Endodermal cell (in vitro differentiated cells): ENCODE measurements around the gene CAPS2. TPM values are rescaled to one million over a fixed set of nuclear protein-coding genes. Genes with fewer than 3 reads are reported as not detected.

Experiments
- DNase-seq: peaks from one replicate; pipeline ENCODE4 v3.0.0-alpha.2; 2017
- H3K27ac ChIP-seq: 2 replicates; pipeline ENCODE4 v1.5.1; 2013; ENCODE audit warnings: mild to moderate bottlenecking, low read depth, low read length, moderate library complexity
- H3K27me3 ChIP-seq: 2 replicates; pipeline ENCODE4 v1.6.1; 2013; ENCODE audit warnings: mild to moderate bottlenecking, low read length, moderate library complexity; ENCODE audit not compliant: insufficient read depth, control insufficient read depth, poor library complexity, severe bottlenecking
- H3K36me3 ChIP-seq: 2 replicates; pipeline ENCODE4 v1.7.0; 2013; ENCODE audit warnings: mild to moderate bottlenecking, low read length, moderate library complexity; ENCODE audit not compliant: control insufficient read depth, insufficient read depth
- H3K4me1 ChIP-seq: one replicate; pipeline ENCODE4 v1.7.0; 2013; ENCODE audit warnings: low read length; ENCODE audit not compliant: control insufficient read depth, insufficient read depth
- H3K4me3 ChIP-seq: 2 replicates; pipeline ENCODE4 v1.5.1; 2013; ENCODE audit warnings: mild to moderate bottlenecking, low read length, moderate library complexity
- H3K9ac ChIP-seq: 2 replicates; pipeline ENCODE4 v1.6.1; 2013; ENCODE audit warnings: mild to moderate bottlenecking, low read length, moderate library complexity; ENCODE audit not compliant: poor library complexity, severe bottlenecking; ENCODE audit errors: extremely low read depth
- H3K9me3 ChIP-seq: 2 replicates; pipeline ENCODE4 v1.6.1; 2013; ENCODE audit warnings: mild to moderate bottlenecking, low read length, moderate library complexity; ENCODE audit not compliant: control insufficient read depth
- H3K27ac Mint-ChIP-seq: 2 replicates; pipeline ENCODE4 v1.8.0; 2020; ENCODE audit warnings: mixed read lengths
- H3K27me3 Mint-ChIP-seq: 2 replicates; pipeline ENCODE4 v1.8.0; 2021; ENCODE audit warnings: mild to moderate bottlenecking, mixed read lengths; ENCODE audit not compliant: insufficient read depth
- H3K36me3 Mint-ChIP-seq: 2 replicates; pipeline ENCODE4 v1.8.0; 2020; ENCODE audit warnings: low read depth, mixed read lengths
- H3K4me1 Mint-ChIP-seq: 2 replicates; pipeline ENCODE4 v1.8.0; 2020; ENCODE audit warnings: mixed read lengths
- H3K4me3 Mint-ChIP-seq: 2 replicates; pipeline ENCODE4 v1.8.0; 2020; ENCODE audit warnings: mild to moderate bottlenecking, moderate library complexity, mixed read lengths
- H3K9me3 Mint-ChIP-seq: 2 replicates; pipeline ENCODE4 v1.8.0; 2020; ENCODE audit warnings: mild to moderate bottlenecking, mixed read lengths
- WGBS, 2 experiments: methylation state at CpG; one replicate each; pipeline versions ENCODE4 v1.1.5 to v1.1.7; 2013; ENCODE audit warnings: missing lambda C conversion rate in 2 of 2, mixed read lengths in 1 of 2; ENCODE audit not compliant: insufficient coverage in 1 of 2, insufficient read length in 1 of 2; 5-methylcytosine and 5-hydroxymethylcytosine counted together
- total RNA-seq, 2 donors: library from RNA; stranded (reverse); fragmentation: NEBNext Ultra II Directional in 1 of 2; extraction: Animal tissue kit (Norgen Biotek cat#: 25700) in 1 of 2; gene quantifications; 2 replicates in 1 of 2; 3 replicates in 1 of 2; pipeline ENCODE4 v1.2.1, GENCODE V29; 2021
- TF ChIP-seq, protein P1 (sequence below): fragments of 200-600 bp; sonication (generic); conservative IDR thresholded peaks from 2 replicates; pipeline ENCODE4 v1.5.0; 2021; ENCODE audit warnings: antibody characterized with exemption, mild to moderate bottlenecking

CAPS2 gene
- total RNA-seq, 2 donors from 2014 or later = 3.9 to 5.5 TPM

DNA sequence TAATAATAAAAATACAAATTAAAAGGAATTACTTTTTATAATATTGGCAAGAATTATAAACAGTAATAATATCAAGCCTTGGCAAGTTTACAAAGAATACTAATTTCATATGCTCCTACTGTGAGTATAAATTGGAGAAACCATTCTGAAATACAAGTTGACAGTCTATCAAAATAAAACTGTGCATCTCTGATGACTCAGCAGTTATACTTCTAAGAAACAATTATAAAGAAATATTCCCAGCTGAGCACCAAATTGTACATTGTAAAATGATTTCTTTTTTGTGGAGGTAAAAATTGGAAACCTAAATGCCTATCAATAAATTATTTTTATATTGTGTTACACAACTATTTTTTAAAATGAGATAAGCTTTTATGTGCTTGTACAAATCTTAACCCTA, 85.0 kb downstream of the CAPS2 start:
- Mint-ChIP-seq H3K36me3 (no peaks in the 10 kb centered on the region), H3K4me3 (no peak overlapping the region), H3K9me3 (peaks cover 2% of the 10 kb centered on the region), H3K27me3 (no peaks in the 10 kb centered on the region), H3K27ac (no peak overlapping the region), H3K4me1 (no peaks in the 10 kb centered on the region)
- no peak overlapping the region for H3K4me3 ChIP-seq
- no peaks in the 10 kb centered on the region for H3K9me3 ChIP-seq
- no peak overlapping the region for H3K9ac ChIP-seq
- H3K36me3 ChIP-seq = no peaks in the 10 kb centered on the region
- no peaks in the 10 kb centered on the region for H3K4me1 ChIP-seq
- no peak for DNase-seq
- H3K27me3 ChIP-seq = no peaks in the 10 kb centered on the region
- H3K27ac ChIP-seq = no peak overlapping the region
- TF ChIP-seq, protein P1, sequence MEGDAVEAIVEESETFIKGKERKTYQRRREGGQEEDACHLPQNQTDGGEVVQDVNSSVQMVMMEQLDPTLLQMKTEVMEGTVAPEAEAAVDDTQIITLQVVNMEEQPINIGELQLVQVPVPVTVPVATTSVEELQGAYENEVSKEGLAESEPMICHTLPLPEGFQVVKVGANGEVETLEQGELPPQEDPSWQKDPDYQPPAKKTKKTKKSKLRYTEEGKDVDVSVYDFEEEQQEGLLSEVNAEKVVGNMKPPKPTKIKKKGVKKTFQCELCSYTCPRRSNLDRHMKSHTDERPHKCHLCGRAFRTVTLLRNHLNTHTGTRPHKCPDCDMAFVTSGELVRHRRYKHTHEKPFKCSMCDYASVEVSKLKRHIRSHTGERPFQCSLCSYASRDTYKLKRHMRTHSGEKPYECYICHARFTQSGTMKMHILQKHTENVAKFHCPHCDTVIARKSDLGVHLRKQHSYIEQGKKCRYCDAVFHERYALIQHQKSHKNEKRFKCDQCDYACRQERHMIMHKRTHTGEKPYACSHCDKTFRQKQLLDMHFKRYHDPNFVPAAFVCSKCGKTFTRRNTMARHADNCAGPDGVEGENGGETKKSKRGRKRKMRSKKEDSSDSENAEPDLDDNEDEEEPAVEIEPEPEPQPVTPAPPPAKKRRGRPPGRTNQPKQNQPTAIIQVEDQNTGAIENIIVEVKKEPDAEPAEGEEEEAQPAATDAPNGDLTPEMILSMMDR = no peak

DNA sequence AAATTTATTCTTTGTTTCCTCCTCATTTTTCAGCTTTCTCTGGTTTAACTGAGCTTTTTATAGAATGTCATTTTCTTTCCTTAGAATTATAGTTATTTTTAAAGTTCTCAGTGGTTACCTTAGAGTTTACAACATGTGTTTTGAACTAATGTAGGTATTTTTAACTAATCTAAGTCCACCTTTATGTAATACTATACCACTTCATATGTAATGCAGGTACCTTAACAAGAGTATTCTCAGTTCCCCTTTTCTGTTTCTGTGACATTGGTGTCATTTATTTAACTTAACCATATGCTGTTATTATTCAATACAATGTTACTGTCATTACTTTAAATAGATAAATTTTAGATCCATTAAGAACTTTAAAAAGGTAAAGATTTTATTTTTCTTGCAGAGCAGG, 90.1 kb downstream of the CAPS2 start:
- no peak overlapping the region for H3K27ac Mint-ChIP-seq
- Histone ChIP-seq H3K4me1 (no peaks in the 10 kb centered on the region), H3K9ac (no peak overlapping the region), H3K27me3 (no peaks in the 10 kb centered on the region), H3K36me3 (no peaks in the 10 kb centered on the region), H3K4me3 (no peak overlapping the region), H3K9me3 (no peaks in the 10 kb centered on the region), H3K27ac (no peak overlapping the region)
- H3K4me3 Mint-ChIP-seq = no peak overlapping the region
- no peaks in the 10 kb centered on the region for H3K4me1 Mint-ChIP-seq
- no peaks in the 10 kb centered on the region for H3K27me3 Mint-ChIP-seq
- TF ChIP-seq, protein P1 = no peak
- H3K36me3 Mint-ChIP-seq = no peaks in the 10 kb centered on the region
- no peak for DNase-seq
- H3K9me3 Mint-ChIP-seq = no peaks in the 10 kb centered on the region

DNA sequence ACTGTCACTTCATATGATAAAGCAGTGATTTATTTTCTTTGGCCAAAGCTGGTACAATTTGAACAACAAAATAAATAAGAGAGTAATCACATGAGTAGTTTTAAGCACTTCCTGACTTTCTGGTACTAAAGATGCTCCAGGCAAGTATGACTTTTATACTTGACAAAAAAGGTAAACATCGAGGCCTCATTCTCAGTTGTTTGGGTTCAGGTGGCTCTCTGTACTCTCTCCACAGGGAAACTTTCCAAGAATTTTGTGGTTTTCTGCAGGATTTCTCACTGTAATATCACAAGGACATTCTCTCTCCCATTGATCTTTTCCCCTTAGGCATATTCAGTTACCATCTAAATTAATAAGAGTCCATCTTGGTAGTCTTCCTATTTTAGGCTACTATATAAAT, 93.9 kb downstream of the CAPS2 start:
- Histone ChIP-seq H3K4me3 (no peak overlapping the region), H3K9ac (no peak overlapping the region), H3K36me3 (no peaks in the 10 kb centered on the region), H3K4me1 (no peaks in the 10 kb centered on the region), H3K27me3 (no peaks in the 10 kb centered on the region), H3K27ac (no peak overlapping the region), H3K9me3 (no peaks in the 10 kb centered on the region)
- TF ChIP-seq, protein P1 = no peak
- Mint-ChIP-seq H3K36me3 (no peaks in the 10 kb centered on the region), H3K4me3 (no peak overlapping the region), H3K4me1 (no peaks in the 10 kb centered on the region), H3K27ac (no peak overlapping the region), H3K27me3 (no peaks in the 10 kb centered on the region), H3K9me3 (no peaks in the 10 kb centered on the region)
- no peak for DNase-seq
- WGBS, 2 experiments = 86 to 100% methylated on average over 1 of the region's 1 CpG
